IMR-90 (cell line): ENCODE results near the gene SCAMP2.

Experiments used
- SMC3 ChIP-seq: fragments of 150-350 bp; IDR thresholded peaks from 2 replicates; pipeline ENCODE4 v1.6.1; 2016; ENCODE audit warnings: low read depth, mild to moderate bottlenecking, antibody characterized with exemption, low read length, moderate library complexity
- TF ChIP-seq, protein P1 (sequence below): conservative IDR thresholded peaks from 2 replicates; pipeline ENCODE4 v1.5.1; 2012; ENCODE audit warnings: mild to moderate bottlenecking, low read depth, low read length, improper control_type of control experiment

DNA sequence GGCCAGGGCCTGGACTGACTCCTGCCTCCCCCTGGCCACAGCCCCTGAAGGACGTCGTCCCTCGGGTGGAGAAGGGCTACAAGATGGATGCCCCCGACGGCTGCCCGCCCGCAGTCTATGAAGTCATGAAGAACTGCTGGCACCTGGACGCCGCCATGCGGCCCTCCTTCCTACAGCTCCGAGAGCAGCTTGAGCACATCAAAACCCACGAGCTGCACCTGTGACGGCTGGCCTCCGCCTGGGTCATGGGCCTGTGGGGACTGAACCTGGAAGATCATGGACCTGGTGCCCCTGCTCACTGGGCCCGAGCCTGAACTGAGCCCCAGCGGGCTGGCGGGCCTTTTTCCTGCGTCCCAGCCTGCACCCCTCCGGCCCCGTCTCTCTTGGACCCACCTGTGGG is 70.9 kb downstream of the SCAMP2 start:
- TF ChIP-seq, protein P1, sequence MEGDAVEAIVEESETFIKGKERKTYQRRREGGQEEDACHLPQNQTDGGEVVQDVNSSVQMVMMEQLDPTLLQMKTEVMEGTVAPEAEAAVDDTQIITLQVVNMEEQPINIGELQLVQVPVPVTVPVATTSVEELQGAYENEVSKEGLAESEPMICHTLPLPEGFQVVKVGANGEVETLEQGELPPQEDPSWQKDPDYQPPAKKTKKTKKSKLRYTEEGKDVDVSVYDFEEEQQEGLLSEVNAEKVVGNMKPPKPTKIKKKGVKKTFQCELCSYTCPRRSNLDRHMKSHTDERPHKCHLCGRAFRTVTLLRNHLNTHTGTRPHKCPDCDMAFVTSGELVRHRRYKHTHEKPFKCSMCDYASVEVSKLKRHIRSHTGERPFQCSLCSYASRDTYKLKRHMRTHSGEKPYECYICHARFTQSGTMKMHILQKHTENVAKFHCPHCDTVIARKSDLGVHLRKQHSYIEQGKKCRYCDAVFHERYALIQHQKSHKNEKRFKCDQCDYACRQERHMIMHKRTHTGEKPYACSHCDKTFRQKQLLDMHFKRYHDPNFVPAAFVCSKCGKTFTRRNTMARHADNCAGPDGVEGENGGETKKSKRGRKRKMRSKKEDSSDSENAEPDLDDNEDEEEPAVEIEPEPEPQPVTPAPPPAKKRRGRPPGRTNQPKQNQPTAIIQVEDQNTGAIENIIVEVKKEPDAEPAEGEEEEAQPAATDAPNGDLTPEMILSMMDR = no peak
- no peak for TF ChIP-seq SMC3
